H9 (cell line): Measurements from ENCODE around the gene UBQLN3. TPM values are rescaled to one million over a fixed set of nuclear protein-coding genes. Genes with fewer than 3 reads are reported as not detected.

ENCODE experiments used
- DNase-seq: peaks from one replicate; pipeline ENCODE4 v3.0.0-alpha.2; 2017
- H2AFZ ChIP-seq: one replicate; pipeline ENCODE4 v1.6.1; 2013; ENCODE audit warnings: mild to moderate bottlenecking, low read length, control low read depth, moderate library complexity
- H2AK5ac ChIP-seq: 2 replicates; pipeline ENCODE4 v1.6.1; 2013; ENCODE audit warnings: low read length, control low read depth, mixed read lengths; ENCODE audit not compliant: insufficient read length
- H2BK120ac ChIP-seq: one replicate; pipeline ENCODE4 v1.6.1; 2013; ENCODE audit warnings: low read depth, mild to moderate bottlenecking, low read length, control low read depth, inconsistent platforms; ENCODE audit not compliant: poor library complexity, severe bottlenecking
- H2BK12ac ChIP-seq: 2 replicates; pipeline ENCODE4 v1.6.1; 2013; ENCODE audit warnings: low read length, control low read depth, mixed read lengths, low read depth; ENCODE audit not compliant: insufficient read length
- H2BK15ac ChIP-seq: 2 replicates; pipeline ENCODE4 v1.6.1; 2013; ENCODE audit warnings: low read depth, low read length, control low read depth
- H2BK20ac ChIP-seq: one replicate; pipeline ENCODE4 v1.6.1; 2013; ENCODE audit warnings: low read depth, mild to moderate bottlenecking, low read length, control low read depth, inconsistent platforms; ENCODE audit not compliant: poor library complexity, severe bottlenecking
- H2BK5ac ChIP-seq: 2 replicates; pipeline ENCODE4 v1.6.1; 2013; ENCODE audit warnings: low read length, control low read depth, mixed read lengths; ENCODE audit not compliant: insufficient read length
- H3K14ac ChIP-seq: 2 replicates; pipeline ENCODE4 v1.6.1; 2013; ENCODE audit warnings: low read length, control low read depth; ENCODE audit not compliant: insufficient read depth
- H3K18ac ChIP-seq: 2 replicates; pipeline ENCODE4 v1.6.1; 2013; ENCODE audit warnings: low read depth, mild to moderate bottlenecking, mixed read lengths, low read length, control low read depth; ENCODE audit not compliant: insufficient read length
- H3K23ac ChIP-seq: 2 replicates; pipeline ENCODE4 v1.6.1; 2013; ENCODE audit warnings: low read length, control low read depth, mixed read lengths, low read depth; ENCODE audit not compliant: insufficient read length
- H3K23me2 ChIP-seq: 2 replicates; pipeline ENCODE4 v1.6.1; 2013; ENCODE audit warnings: low read depth, mild to moderate bottlenecking, mixed read lengths, low read length, control low read depth; ENCODE audit not compliant: insufficient read length, poor library complexity, severe bottlenecking
- H3K27ac ChIP-seq: 2 replicates; pipeline ENCODE4 v1.5.1; 2013; ENCODE audit warnings: low read length, control low read depth, mixed read lengths, low read depth; ENCODE audit not compliant: insufficient read length
- H3K27me3 ChIP-seq: 2 replicates; pipeline ENCODE4 v1.6.1; 2013; ENCODE audit warnings: low read length, control low read depth, inconsistent platforms; ENCODE audit not compliant: insufficient read depth
- H3K4ac ChIP-seq: 2 replicates; pipeline ENCODE4 v1.6.1; 2013; ENCODE audit warnings: low read depth, mild to moderate bottlenecking, control low read depth, inconsistent platforms, low read length, moderate library complexity
- H3K4me1 ChIP-seq: 2 replicates; pipeline ENCODE4 v1.6.1; 2013; ENCODE audit warnings: low read length, control low read depth, inconsistent platforms; ENCODE audit not compliant: insufficient read depth
- H3K4me2 ChIP-seq: 2 replicates; pipeline ENCODE4 v1.6.1; 2013; ENCODE audit warnings: low read length, control low read depth, mixed read lengths; ENCODE audit not compliant: insufficient read length, insufficient read depth
- H3K56ac ChIP-seq: 2 replicates; pipeline ENCODE4 v1.6.1; 2013; ENCODE audit warnings: low read depth, mild to moderate bottlenecking, mixed read lengths, low read length, control low read depth; ENCODE audit not compliant: insufficient read length
- H3K79me1 ChIP-seq: 2 replicates; pipeline ENCODE4 v1.6.1; 2013; ENCODE audit warnings: low read depth, mild to moderate bottlenecking, moderate library complexity, low read length, control low read depth, inconsistent platforms; ENCODE audit not compliant: insufficient read depth, poor library complexity, severe bottlenecking
- H3K79me2 ChIP-seq: 2 replicates; pipeline ENCODE4 v1.6.1; 2013; ENCODE audit warnings: low read length, control low read depth, inconsistent platforms; ENCODE audit not compliant: insufficient read depth
- H3K9ac ChIP-seq: 2 replicates; pipeline ENCODE4 v1.6.1; 2013; ENCODE audit warnings: low read length, control low read depth, mixed read lengths; ENCODE audit not compliant: insufficient read length; ENCODE audit errors: extremely low read depth
- H3K9me3 ChIP-seq: one replicate; pipeline ENCODE4 v1.6.1; 2013; ENCODE audit warnings: low read depth, low read length, inconsistent platforms; ENCODE audit not compliant: control insufficient read depth
- H3T11ph ChIP-seq: one replicate; pipeline ENCODE4 v1.6.1; 2013; ENCODE audit warnings: mild to moderate bottlenecking, low read length, control low read depth, inconsistent platforms
- H4K20me1 ChIP-seq: one replicate; pipeline ENCODE4 v1.6.1; 2013; ENCODE audit not compliant: control insufficient read depth, insufficient read length, insufficient read depth
- H4K5ac ChIP-seq: 2 replicates; pipeline ENCODE4 v1.6.1; 2013; ENCODE audit warnings: low read depth, mild to moderate bottlenecking, mixed read lengths, low read length, control low read depth; ENCODE audit not compliant: insufficient read length
- H4K8ac ChIP-seq: replicated peaks from 2 replicates; pipeline ENCODE4 v1.6.1; 2013; ENCODE audit warnings: low read length, control low read depth, mixed read lengths, low read depth; ENCODE audit not compliant: insufficient read length
- H4K91ac ChIP-seq: 2 replicates; pipeline ENCODE4 v1.6.1; 2013; ENCODE audit warnings: low read depth, mild to moderate bottlenecking, moderate library complexity, mixed read lengths, low read length, control low read depth; ENCODE audit not compliant: insufficient read length
- H3K27ac Mint-ChIP-seq, 3 experiments: 2 replicates in 2 of 3; 3 replicates in 1 of 3; pipeline ENCODE4 v1.8.0; 2020 to 2021; ENCODE audit warnings: mixed read lengths in 3 of 3, mild to moderate bottlenecking in 1 of 3, moderate library complexity in 1 of 3
- H3K27me3 Mint-ChIP-seq: 2 replicates; pipeline ENCODE4 v1.8.0; 2021; ENCODE audit warnings: low read depth, mild to moderate bottlenecking, moderate library complexity, mixed read lengths
- H3K36me3 Mint-ChIP-seq, 3 experiments: 2 replicates in 2 of 3; 3 replicates in 1 of 3; pipeline ENCODE4 v1.8.0; 2020 to 2021; ENCODE audit warnings: low read depth in 3 of 3, mixed read lengths in 3 of 3; ENCODE audit not compliant: insufficient read depth in 1 of 3
- H3K4me1 Mint-ChIP-seq, 2 experiments: 2 replicates each; pipeline ENCODE4 v1.8.0; 2020; ENCODE audit warnings: mixed read lengths in 2 of 2
- H3K4me3 Mint-ChIP-seq, 2 experiments: 2 replicates in 1 of 2; 3 replicates in 1 of 2; pipeline ENCODE4 v1.8.0; 2020 to 2021; ENCODE audit warnings: mild to moderate bottlenecking in 2 of 2, mixed read lengths in 2 of 2, moderate library complexity in 1 of 2
- H3K9me3 Mint-ChIP-seq, 2 experiments: 2 replicates in 1 of 2; 3 replicates in 1 of 2; pipeline ENCODE4 v1.8.0; 2020; ENCODE audit warnings: mild to moderate bottlenecking in 2 of 2, mixed read lengths in 2 of 2, moderate library complexity in 1 of 2
- CTCF ChIP-seq: fragments of 200-600 bp; sonication (generic); conservative IDR thresholded peaks from 3 replicates; pipeline ENCODE4 v1.8.0; 2021; ENCODE audit warnings: antibody characterized with exemption, mild to moderate bottlenecking
- WGBS: extraction: QIAGEN DNeasy Blood & Tissue Kit; methylation state at CpG from one replicate; pipeline ENCODE4 v1.1.7; 2013; ENCODE audit warnings: missing lambda C conversion rate, low lambda C conversion rate, mixed read lengths; ENCODE audit not compliant: insufficient read length; ENCODE audit errors: extremely low coverage; 5-methylcytosine and 5-hydroxymethylcytosine counted together
- total RNA-seq: library from RNA; stranded (reverse); gene quantifications from 2 replicates; pipeline ENCODE4 v1.2.1, GENCODE V29; 2021

UBQLN3 gene
- total RNA-seq, 1 experiment from 2014 or later, result not detected

GRCh38 chr11:5546457-5546856 is 36.7 kb upstream of the UBQLN3 start:
- no peak overlapping the region for H2BK15ac ChIP-seq
- Mint-ChIP-seq H3K9me3 (no peaks in the 10 kb centered on the region), H3K27me3 (no peaks in the 10 kb centered on the region), H3K4me3 (no peak overlapping the region), H3K27ac (no peak overlapping the region; a peak in 1 of 7 replicates), H3K36me3 (no peaks in the 10 kb centered on the region), H3K4me1 (no peaks in the 10 kb centered on the region)
- H3K56ac ChIP-seq, result no peak overlapping the region
- H4K5ac ChIP-seq, result no peak overlapping the region
- no peaks in the 10 kb centered on the region for H3K79me2 ChIP-seq
- no peak overlapping the region for H3K23ac ChIP-seq
- H3K9ac ChIP-seq, result no peak overlapping the region
- H3K18ac ChIP-seq, result no peak overlapping the region
- no peak overlapping the region for H4K91ac ChIP-seq
- no peaks in the 10 kb centered on the region for H3K23me2 ChIP-seq
- 100% methylated on average over 1 of the region's 3 CpGs for WGBS
- no peak overlapping the region for H2BK12ac ChIP-seq
- H4K8ac ChIP-seq, result no peak overlapping the region
- H2AFZ ChIP-seq, result no peak overlapping the region
- H3K4me2 ChIP-seq, result no peak overlapping the region
- H3K27me3 ChIP-seq, result no peaks in the 10 kb centered on the region
- no peak overlapping the region for H2BK5ac ChIP-seq
- H2BK20ac ChIP-seq, result no peak overlapping the region
- no peak overlapping the region for H3K4ac ChIP-seq
- H2BK120ac ChIP-seq, result no peak overlapping the region
- no peaks in the 10 kb centered on the region for H3K4me1 ChIP-seq
- H2AK5ac ChIP-seq, result no peak overlapping the region
- H3T11ph ChIP-seq, result no peak overlapping the region
- H3K79me1 ChIP-seq, result no peaks in the 10 kb centered on the region
- no peak for TF ChIP-seq CTCF
- H3K27ac ChIP-seq, result no peak overlapping the region
- no peak overlapping the region for H3K14ac ChIP-seq
- no peaks in the 10 kb centered on the region for H4K20me1 ChIP-seq
- DNase-seq, result no peak
- H3K9me3 ChIP-seq, result no peaks in the 10 kb centered on the region
